ENCODE data around the gene CDKN2AIPNL.

CDKN2AIPNL gene

GRCh38 chr5:134456825-134457224 is 45.1 kb upstream of the CDKN2AIPNL start (continued):
- TF ChIP-seq PATZ1 (tag by site-specific recombination; IDR thresholded peaks at IDR 0.05), result no peak

DNA sequence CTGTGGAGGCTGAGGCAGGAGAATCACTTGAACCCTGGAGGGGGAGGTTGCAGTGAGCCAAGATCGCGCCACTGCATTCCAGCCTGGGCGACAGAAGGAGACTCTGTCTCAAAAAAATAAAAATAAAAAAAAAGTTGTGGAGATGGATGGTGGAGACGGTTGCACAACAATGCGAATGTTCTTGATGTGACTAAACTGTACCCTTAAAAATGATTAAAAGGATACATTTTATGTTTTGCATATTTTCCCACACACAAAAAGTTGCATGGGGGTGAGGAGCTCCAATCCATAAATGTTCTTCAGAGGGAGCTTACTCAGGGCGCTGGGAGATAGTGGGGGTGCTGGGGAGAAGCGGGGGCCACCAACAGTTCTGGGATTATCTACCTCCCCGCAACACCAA is 43.8 kb upstream of the CDKN2AIPNL start:
- H3K9me3 ChIP-seq (ENCODE audit: control insufficient read depth, insufficient read depth, low read depth, low read length), result no peaks in the 10 kb centered on the region
- TF ChIP-seq ZNF138 (tag by site-specific recombination; IDR thresholded peaks at IDR 0.05; ENCODE audit: borderline replicate concordance), result no peak
- no peak for TF ChIP-seq ZNF791 (tag by site-specific recombination; IDR thresholded peaks at IDR 0.05)
- TF ChIP-seq ZNF670 (tag by site-specific recombination; IDR thresholded peaks at IDR 0.05; ENCODE audit: low read depth), result no peak
- no peak for TF ChIP-seq MZF1 (tag by site-specific recombination; IDR thresholded peaks at IDR 0.05; ENCODE audit: borderline replicate concordance)
- no peak for TF ChIP-seq ZNF112 (tag by site-specific recombination; IDR thresholded peaks at IDR 0.05)
- TF ChIP-seq KLF8 (tag by site-specific recombination; IDR thresholded peaks at IDR 0.05), result no peak
- no peak for TF ChIP-seq ZNF48 (tag by site-specific recombination; IDR thresholded peaks at IDR 0.05)
- no peak for TF ChIP-seq ZNF768 (tag by site-specific recombination; IDR thresholded peaks at IDR 0.05)
- TF ChIP-seq YY1 (tag by site-specific recombination; IDR thresholded peaks at IDR 0.05), result no peak
- no peak for TF ChIP-seq ZNF560 (tag by site-specific recombination; IDR thresholded peaks at IDR 0.05; ENCODE audit: borderline replicate concordance)
- no peak for TF ChIP-seq ZNF776 (tag by site-specific recombination; IDR thresholded peaks at IDR 0.05; ENCODE audit: borderline replicate concordance)
- TF ChIP-seq PRDM6 (tag by site-specific recombination; IDR thresholded peaks at IDR 0.05), result no peak
- TF ChIP-seq, protein P1, sequence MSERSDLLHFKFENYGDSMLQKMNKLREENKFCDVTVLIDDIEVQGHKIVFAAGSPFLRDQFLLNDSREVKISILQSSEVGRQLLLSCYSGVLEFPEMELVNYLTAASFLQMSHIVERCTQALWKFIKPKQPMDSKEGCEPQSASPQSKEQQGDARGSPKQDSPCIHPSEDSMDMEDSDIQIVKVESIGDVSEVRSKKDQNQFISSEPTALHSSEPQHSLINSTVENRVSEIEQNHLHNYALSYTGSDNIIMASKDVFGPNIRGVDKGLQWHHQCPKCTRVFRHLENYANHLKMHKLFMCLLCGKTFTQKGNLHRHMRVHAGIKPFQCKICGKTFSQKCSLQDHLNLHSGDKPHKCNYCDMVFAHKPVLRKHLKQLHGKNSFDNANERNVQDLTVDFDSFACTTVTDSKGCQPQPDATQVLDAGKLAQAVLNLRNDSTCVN (tag by site-specific recombination; optimal IDR thresholded peaks at IDR 0.05), result no peak
- no peak for TF ChIP-seq EGR2 (tag by site-specific recombination; IDR thresholded peaks at IDR 0.05; ENCODE audit: low read depth)
- no peak for TF ChIP-seq REST (tag by site-specific recombination; IDR thresholded peaks at IDR 0.05)
- no peak for TF ChIP-seq ZNF654 (tag by site-specific recombination; IDR thresholded peaks at IDR 0.05; ENCODE audit: low read depth)
- TF ChIP-seq ZIC2 (tag by site-specific recombination; IDR thresholded peaks at IDR 0.05), result no peak
- no peak for TF ChIP-seq BCL6B (tag by site-specific recombination; IDR thresholded peaks at IDR 0.05)
- TF ChIP-seq, protein P2, sequence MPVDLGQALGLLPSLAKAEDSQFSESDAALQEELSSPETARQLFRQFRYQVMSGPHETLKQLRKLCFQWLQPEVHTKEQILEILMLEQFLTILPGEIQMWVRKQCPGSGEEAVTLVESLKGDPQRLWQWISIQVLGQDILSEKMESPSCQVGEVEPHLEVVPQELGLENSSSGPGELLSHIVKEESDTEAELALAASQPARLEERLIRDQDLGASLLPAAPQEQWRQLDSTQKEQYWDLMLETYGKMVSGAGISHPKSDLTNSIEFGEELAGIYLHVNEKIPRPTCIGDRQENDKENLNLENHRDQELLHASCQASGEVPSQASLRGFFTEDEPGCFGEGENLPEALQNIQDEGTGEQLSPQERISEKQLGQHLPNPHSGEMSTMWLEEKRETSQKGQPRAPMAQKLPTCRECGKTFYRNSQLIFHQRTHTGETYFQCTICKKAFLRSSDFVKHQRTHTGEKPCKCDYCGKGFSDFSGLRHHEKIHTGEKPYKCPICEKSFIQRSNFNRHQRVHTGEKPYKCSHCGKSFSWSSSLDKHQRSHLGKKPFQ (tag by site-specific recombination; IDR thresholded peaks at IDR 0.05), result no peak
- H3K36me3 ChIP-seq (ENCODE audit: control insufficient read depth in 2 of 2, insufficient read depth in 1 of 2, low read length in 2 of 2), result no peaks in the 10 kb centered on the region
- ChIA-PET POLR2A (no interaction called here), CTCF (interaction anchor here (1.2 kb wide), 1 partner anchor 10 kb away, joined by 3 read pairs; no protein-coding TSS in a partner anchor)
- H3K4me1 ChIP-seq (ENCODE audit: control insufficient read depth, insufficient read depth, low read length), result peaks cover 4% of the 10 kb centered on the region; the same call in 1 of the 2 replicates
- H3K27ac ChIP-seq (ENCODE audit: extremely low read depth, low read depth, low read length), result no peak overlapping the region
- no peak overlapping the region for H3K4me3 ChIP-seq (ENCODE audit: low read depth, low read length)

All from HEK293 (cell line).